GM19324 (cell line): ENCODE data around the gene TADA2B.

ENCODE experiments used
- ATAC-seq: cut with Tn5 transposase; IDR thresholded peaks from one replicate; pipeline ENCODE4 v1.9.1; 2021; ENCODE audit warnings: mild to moderate bottlenecking, moderate library complexity; ENCODE audit not compliant: unreplicated experiment, low FRiP score

Gene TADA2B

GRCh38 chr4:7055111-7055989 is 12.2 kb downstream of the TADA2B start:
- no peak for ATAC-seq

DNA sequence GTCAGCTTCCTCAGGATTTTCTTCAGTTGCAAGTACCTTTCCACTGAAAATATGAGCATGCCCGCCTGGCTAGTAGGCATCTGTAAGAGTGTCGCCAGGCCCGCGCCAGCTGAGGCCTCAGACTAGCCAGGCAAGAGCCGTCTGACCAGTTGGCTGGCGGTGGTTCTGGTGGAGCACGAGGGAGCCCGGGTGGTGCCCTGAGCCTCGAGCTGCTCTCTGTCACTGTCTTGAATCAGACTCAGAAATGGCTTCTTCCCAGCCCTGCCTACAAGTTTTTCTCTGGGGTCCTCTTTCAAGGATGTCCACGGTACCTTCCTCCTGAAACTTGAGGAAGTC is 12.8 kb downstream of the TADA2B start:
- no peak for ATAC-seq

GRCh38 chr4:7058792-7059191 is 15.6 kb downstream of the TADA2B start:
- ATAC-seq = peak; percentile 19

DNA sequence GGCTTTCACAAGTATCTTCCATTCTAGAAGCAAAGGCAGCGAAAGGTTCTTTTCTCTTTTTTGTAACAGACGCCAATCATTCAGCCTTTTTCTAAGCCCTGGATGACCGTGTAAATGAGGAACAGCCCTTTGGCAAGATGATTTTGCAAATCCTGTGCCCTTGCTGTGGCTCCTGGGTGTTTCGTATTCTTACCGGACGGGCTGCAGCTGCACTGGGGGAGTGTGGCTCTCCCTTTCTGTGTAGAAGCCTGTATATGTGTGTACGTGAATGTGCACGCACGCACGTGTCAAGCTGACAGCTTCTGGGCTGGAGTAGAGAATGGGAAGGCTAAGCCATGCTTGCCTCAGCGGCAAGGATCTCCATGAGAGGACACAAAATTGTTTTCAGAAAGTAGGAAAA is 16.5 kb downstream of the TADA2B start:
- ATAC-seq = no peak

DNA sequence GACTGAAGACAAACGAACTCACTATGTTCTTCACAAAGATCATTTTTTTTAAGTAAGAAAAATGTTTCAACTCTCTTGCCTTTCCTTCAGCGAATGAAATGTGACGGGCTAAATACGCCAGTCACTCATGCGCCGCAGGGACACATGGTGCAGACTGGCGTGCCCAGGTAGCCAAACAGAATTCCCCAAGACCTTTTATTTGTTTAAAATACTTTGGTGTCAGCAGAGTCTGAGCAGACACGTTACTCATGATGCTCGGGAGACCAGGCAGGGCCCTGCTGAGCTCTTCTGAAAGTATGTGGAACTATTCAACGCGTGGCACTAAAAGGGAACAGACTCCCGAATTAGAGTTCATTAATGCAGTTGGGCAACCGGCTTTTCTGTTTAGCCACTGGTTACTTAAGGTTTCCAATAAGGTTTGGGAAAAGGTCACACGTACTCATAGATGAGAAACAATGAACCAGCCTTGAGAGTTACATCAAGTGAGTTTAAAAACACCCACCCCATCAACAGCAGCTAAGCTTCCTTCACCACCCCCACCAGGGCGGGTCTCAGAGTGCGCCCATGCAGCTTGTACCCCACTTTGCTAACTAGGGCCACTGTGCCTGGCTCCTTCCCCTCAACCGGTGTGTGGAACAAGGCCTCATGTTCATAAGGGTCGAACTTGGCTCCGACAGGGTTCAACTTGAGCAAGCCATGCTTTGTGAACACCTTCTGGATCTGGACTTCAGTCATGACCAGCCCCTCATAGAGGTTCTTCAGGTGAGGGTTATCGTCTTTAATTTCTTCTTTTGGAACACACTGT is 17.4 kb downstream of the TADA2B start:
- ATAC-seq = no peak

- ATAC-seq = no peak
These were observed 18.6 kb downstream of the TADA2B start for GRCh38 chr4:7061815-7062214.

GRCh38 chr4:7062816-7063215 is 19.6 kb downstream of the TADA2B start:
- no peak for ATAC-seq

- no peak for ATAC-seq
These were observed 20.2 kb downstream of the TADA2B start for GRCh38 chr4:7063362-7063761.

- ATAC-seq = no peak
These were observed 22.8 kb downstream of the TADA2B start for GRCh38 chr4:7066006-7066405.

GRCh38 chr4:7066493-7066892 is 23.3 kb downstream of the TADA2B start:
- no peak for ATAC-seq

GRCh38 chr4:7067126-7067451 is 23.9 kb downstream of the TADA2B start:
- no peak for ATAC-seq

GRCh38 chr4:7067452-7068278 is 24.5 kb downstream of the TADA2B start, which contains the start of gene GRPEL1:
Gene GRPEL1 (minus strand): TSS chr4:7068064. CDS start chr4:7068032, 32 bp downstream.
- peak; percentile 96 for ATAC-seq

- peak; percentile 9 for ATAC-seq
These were observed 25.2 kb downstream of the TADA2B start for GRCh38 chr4:7068279-7068842.

GRCh38 chr4:7068883-7069282 is 25.7 kb downstream of the TADA2B start:
- no peak for ATAC-seq

GRCh38 chr4:7070729-7071511 is 27.7 kb downstream of the TADA2B start:
- no peak for ATAC-seq

DNA sequence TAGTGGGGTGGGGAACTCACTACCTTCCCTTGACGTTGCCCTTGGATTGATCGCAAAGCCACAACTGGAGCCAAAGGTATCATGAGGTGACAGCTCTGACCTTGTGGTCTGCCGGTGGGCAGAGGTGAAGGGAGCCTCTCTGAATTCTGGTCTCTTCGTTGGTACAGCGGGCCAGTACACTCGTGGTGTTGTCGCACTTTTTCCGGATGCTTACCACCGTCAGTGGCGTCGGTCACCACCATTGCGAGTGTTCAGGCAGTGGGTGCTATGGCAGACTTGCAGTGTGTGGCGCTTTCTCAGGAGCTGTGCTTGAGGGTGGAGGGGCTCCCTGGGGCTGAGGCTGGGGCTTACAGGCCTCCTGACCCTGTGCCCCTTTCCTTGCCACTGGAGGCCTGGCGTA is 29.9 kb downstream of the TADA2B start:
- ATAC-seq = no peak

DNA sequence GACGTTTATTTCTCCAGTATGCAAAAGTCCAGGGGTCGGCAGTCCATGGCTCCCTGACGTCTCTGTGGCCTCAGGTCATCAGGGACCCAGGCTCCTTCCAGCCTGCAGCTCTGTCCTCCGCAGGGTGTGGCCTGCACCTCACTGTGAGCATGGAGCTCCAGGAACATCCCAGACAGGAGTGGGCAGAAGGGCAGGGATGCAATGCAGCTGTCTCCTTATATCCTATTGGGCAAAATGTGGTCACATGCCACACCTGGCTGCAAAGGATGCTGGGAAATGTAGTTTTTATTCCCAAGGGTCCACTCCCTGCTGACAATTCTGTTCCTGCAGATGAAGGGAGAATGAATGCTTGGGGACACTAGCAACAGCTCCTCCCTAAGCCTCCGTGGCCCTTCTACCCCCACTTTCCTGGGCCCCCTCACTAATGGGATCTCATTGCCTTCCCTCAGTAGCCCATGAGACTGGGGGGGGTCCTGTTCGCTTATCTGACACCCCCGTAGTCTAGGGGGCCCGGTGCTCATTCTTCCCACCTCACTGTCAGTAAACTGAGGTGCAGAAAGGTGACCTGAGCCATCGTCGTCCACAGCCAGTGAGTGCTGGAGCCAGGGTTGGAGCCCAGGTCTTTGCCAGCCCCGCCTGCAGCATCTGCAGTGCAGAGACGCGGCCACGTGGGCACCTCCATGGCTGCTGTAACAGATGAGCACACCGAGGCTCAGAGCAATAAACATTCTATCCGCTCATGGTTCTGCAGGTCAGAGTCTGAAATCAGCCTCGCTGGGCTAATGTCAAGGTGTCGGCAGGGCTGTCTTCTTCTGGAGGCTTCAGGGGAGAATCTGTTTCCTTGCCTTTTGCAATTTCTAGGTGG is 30.6 kb downstream of the TADA2B start:
- no peak for ATAC-seq

- ATAC-seq = no peak
These were observed 31.3 kb downstream of the TADA2B start for GRCh38 chr4:7074426-7074825.
